Endometrial microvascular endothelial cells (primary cell): Measurements from ENCODE around the gene COX10. TPM values are rescaled to one million over a fixed set of nuclear protein-coding genes. Genes with fewer than 3 reads are reported as not detected.

ENCODE experiments used
- in situ Hi-C: cut with HindIII; loops from 2 replicates; pipeline ENCODE4 v1.10.0; 2017; ENCODE audit warnings: low sequenced_read_pairs, low pct_unique_long_range_greater_than_20kb; ENCODE audit errors: inconsistent ontology term
- total RNA-seq: library from RNA; depleted of rRNA; stranded (reverse); fragments of >200 nt; gene quantifications from one replicate; pipeline ENCODE4 v1.2.3, GENCODE V29; 2015; ENCODE audit errors: inconsistent ontology term

Gene COX10
- total RNA-seq, 1 donor from 2014 or later: 24.6 TPM

DNA sequence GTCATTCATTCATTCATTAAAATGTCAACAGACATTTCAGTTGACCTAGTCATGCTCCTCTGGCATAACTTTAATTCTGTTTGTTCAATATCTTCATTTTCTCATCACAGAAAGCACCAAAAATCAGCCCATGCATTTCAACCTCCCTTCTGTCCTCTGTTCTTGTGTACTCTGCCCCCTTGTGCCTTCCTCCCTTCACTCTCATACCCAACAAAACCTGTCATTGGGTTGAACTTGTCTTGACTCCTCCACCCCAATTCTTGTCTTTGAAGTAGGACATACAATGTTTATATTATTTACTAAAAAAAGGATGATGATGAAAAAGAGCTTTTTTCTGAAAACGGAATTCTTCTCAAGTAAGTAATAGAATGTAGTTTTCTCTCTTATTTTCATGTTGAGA, 43.8 kb downstream of the COX10 start:
- in situ Hi-C loops: no loop called here

DNA sequence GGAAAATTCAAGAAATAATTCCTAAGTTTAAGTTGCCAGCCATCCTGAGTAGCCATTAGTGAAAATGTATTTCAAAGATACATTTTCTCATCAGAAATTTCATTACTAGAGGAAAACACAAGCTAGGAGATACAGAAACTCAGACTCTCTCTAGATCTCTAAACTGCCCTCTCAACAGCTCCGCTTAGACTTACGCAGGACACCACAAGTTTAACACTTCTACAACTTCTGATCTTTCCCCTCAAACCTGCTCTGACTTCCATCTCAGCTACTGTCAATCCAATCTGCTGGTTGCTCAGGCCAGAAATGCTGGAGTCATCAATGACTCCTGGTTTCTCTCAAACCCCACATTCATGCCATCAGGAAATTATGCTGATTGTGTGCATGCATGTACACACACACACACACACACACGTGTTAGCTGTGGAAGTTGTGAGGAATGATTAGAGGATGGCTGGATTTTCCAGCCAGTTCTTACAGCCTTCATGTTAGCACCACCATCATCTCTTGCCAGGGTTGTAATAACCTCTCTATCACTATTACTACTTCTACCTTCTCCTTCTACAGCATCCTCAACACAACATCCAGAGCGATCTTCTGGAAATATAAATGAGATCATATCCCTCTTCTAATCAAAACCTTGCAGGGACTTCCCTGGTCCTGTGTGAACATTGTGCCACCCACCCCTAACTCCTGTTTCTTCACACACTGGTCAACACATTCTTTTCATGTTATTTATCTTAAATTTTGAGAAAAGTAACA, 47.1 kb downstream of the COX10 start:
- in situ Hi-C loops: no loop called here

DNA sequence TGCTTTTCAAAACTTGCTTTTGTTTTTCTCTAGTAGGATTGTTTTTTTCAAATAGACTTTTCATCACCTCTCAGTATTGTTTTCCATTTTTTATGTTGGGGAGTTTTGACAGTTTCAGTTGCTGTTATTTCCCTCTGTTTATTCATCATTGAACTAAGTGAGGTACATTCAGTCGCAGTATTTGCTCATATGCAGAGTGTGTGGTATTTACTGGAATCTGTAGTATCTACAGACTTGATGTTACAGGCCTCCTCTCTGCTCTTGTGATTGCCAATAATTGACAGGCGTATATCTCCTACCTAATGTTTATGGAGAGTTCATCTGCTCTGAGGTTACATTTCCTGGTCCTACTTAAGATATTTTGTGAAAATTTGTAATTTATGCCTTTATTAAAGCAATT, 49.6 kb downstream of the COX10 start:
- in situ Hi-C loops: no loop called here

DNA sequence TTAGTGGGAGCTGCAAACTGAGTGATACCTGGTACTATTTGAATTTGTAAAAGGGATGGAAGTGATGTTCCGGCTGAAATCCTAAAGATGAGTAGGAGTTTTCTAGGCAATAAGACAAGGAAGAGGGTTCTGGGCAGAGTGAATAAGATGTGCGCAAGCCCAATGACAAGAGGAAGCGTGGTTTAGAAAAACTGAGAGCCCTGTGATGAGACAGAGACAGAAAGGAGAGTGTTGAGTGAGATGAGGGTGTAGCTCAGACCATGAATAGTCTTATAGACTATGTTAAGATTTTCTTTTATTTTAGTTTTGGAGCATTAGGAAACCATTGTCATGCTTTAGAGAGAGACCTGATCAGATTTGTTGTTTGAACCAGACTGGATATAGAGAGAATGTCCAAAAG, 50.2 kb downstream of the COX10 start:
- in situ Hi-C loops: no loop called here

DNA sequence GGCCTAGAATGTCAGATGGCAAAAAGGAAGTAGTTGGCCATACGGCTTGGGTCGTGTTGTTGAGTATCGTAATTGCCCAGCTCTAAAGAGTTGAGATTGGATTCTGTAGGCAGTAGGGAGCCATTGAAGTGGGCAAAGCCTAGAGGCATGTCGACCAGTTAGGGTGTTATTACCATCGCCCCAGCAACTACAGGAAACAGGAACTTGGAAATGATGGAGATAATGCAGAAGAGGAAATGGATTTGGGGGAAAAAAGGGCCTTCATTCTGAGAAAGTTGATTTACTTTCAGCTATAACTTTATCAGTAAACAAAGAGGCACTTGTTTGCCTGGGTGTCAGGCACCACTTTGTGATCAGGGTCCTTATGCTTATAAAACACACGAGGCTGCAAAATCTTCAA, 52.6 kb downstream of the COX10 start:
- in situ Hi-C loops: no loop called here

DNA sequence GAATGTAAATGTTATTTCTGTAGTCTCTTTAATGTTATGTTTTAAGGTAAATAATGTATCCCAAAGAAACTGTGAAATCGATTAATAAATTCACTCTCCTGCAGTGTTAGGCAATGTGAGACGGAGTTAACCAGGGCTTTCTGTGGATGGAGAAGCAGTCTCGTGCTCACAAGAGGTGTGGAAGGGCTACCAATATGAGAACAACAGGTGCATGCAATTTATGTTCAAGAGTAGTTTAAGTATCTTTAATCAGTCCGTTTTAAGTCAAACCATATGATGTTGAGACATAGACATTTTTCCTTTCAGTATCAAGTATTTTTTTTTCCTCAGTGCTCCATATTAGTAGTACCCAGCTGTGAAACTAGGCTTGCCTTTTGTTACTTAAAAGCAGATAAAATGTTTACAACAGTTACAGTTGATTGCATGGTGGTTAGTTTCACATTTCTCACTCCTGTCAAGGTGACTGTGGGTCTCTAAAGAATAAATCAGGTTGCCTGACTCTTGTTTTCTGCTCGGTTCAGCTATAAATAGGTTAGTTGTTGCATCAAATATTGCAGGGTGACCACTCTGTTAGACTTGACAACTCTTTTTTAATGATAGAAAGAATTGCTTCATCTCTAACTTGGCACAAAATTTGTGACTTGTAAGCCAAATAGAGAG, 54.4 kb downstream of the COX10 start:
- in situ Hi-C loops: no loop called here

DNA sequence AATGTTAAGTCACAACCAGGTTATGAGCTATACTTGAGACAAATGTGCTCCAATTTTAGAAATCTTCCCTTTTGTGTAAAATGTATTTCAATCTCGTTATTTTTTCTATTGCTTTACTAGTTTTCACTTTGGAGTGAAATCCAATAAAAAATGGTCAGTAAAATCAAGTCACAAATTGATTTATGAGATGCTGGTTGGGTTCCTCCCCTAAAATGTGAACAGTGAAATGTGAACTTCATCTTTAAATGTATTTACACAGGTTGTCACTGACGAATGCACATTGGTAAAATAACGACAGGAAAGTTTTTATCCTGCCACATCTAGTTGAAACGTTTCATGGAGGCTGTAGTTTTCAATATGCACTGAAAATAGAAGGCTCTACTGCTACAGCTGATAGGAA, 55.5 kb downstream of the COX10 start:
- in situ Hi-C loops: no loop called here

DNA sequence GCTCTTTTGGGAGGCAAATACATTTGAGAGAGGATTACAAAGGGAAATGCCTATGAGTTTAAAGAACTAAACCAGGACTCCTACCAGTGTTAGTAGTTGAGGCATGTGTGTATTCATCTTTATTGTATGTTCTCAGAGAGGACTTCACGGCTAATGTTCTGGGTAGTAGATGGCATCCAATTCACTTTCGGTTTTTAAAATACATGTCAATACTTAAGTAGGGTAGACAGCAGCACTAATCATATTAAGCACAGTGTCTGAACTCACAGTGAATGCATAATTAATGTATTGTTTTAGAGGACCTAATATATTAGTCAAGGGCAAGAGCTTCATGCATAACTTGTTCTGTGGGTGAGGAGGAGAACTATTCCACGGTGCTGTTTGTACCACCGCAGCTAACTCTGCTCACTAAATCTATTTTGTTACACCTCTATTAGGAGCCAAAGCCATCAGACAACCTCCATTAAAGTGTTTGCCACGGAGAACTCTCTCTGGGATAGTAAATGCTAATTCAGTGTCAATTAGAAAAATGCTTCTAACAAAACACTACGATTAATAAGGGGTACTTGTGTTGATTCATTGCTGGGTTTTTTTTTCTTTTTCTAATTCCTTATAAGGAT, 56.3 kb downstream of the COX10 start:
- in situ Hi-C loops: no loop called here

DNA sequence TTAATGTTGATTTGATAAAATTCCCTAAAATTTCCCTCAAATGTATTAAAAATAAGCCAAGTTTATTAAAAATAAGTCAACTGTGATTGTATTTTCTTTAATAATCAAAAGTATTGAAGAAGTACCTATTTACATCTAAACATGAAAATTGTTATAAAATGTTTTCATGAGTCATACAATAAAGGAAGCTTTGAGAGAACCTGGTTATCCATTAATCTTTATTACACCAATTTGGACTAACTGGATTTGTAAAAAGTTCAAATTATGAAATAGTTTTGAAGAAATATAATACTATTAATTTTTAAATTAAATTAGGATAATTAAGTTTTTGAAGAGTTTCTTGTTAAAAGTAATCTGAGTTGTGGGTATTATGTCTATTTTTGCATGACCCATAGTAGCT, 63.8 kb downstream of the COX10 start:
- in situ Hi-C loops: no loop called here

DNA sequence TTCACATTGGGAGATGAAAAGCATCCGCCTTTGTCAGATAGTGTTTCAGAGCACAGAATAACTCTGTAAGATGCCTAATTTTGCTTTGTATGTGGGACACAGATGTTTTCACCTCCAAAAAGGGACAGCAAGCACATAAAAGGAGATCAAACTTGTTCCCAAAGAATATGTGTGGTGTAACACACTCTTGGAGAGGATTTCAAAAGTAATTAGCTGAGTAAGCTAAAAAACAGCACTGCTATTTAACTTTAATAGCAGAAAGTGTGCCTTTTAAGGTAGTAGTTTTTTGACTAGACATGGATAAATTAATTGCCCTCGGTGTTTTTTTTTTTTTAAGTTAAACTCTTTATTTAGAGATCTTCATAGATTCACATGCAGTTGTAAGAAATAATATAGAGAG, 65.2 kb downstream of the COX10 start:
- in situ Hi-C loops: no loop called here

DNA sequence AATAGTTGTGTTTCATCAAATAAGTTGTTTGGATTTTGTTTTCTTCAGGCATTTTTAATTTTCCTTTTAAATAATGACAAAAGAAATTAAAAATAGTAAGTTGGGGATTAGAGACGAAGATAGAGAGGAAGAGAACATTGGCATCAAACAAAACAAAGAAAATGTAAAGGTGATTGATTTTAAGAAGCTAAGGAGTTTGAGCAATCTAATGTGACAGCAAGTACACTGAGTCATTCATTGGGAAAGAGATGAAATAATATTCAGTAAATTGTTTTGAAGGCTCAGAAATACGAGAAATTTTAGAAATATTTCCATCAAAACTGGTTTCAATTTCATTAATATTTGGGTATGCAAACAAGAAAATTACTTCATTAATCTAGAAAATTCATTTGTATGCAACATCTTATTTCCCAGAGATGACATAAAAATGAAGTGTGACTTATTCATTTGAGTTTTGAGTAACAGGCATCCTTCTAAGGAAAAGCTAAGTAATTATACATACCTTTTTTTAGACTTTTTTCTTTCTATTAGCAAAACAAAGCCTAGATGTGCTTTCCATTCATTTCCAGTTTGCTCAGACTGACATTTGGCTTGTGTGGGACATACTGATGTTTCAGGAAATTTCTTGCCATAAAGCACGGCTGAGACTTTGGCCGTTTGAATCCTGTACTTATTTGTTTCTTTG, 66.7 kb downstream of the COX10 start:
- in situ Hi-C loops: no loop called here

DNA sequence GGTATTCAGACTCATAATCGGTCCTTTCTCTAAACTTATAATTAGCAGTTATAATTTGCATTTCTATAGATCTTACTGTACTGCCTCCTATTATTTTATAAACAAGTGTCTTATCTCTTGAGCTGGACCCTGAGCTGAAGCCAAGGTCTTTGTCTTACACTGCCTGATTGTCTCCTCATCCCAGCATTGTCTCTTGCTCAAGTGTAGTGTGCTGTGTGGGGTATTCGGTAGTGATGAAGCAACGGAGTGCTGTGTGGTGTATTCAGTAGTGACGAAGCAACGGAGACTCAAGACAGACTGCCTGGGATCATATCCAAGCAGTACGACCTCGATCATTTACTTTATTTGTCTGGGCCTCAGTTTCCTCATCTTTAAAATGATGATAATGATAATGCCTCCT, 69.3 kb downstream of the COX10 start:
- in situ Hi-C loops: no loop called here

DNA sequence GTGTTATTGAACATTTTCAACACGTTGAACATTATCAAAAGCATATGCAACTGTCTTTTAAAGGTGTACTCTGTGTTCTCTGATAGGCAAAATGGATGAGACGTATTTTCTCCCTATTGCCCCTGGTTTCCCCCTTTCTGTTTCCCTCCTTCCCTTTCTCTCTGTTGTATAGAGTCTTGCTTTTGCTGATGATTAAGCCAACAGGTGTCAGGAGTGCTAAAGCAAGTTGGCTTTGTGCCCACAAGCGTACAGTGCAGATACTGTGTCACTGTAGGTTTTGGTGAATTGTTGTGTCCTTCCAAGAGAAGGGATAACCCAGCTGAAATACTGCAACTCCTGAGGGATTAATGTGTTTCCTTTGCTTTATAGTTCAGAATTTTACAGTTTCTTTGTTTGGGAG, 74.4 kb downstream of the COX10 start:
- in situ Hi-C loops: no loop called here

DNA sequence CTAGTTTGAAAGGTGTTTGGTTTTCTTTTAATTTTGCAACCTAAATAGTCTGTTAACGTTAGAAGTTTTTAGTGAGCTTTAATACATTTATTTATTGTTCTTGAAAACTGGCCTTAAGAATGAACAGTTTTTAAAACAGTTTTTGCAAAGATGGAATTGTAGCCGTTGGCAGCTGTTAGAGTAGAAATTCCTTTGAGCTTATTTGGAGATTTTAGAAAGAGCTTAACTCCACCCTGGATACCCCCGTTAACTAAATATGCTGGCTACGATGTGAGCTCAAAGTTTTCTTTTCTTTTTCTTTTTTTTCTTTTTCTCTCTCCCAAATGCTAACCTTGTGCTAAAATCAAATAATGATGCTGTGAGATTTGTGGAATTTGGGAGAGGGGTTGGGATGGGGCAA, 75.2 kb downstream of the COX10 start:
- in situ Hi-C loops: no loop called here

DNA sequence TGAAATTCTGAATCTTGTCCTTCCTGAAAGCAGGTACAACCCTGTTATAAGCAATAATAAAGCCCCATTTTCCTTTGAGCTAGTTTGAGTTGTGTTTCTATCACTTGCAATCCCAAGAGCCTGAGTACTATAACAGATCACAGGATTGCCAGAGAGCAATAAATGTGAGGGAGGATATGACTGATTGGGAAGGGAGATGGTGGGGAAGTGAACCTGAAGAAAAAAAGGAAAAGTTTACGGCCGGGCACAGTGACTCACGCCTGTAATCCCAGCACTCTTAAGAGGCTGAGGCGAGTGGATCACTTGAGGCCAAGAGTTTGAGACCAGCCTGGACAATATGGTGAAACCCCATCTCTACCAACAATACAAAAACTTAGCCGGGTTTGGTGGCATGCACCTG, 80.4 kb downstream of the COX10 start:
- in situ Hi-C loops: no loop called here

DNA sequence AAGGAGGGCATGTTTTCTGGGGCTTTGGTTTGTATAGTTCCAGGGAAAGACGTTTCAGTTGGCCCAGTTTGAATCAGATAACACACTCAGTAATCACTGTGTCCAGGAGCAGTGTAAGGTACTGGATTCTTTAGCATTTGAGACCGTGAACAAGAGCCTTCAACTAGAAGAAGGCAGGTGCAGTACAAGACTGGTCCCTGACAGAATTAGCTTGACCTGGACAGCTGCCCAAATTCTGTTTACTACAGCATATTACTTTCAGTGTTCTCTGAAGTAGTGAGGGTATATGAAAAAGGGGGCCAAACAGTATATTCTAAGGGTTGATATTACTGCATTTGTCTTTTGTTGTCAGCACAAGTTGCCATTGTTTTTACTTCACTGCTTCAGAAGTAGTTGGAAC, 81.3 kb downstream of the COX10 start:
- in situ Hi-C loops: no loop called here

DNA sequence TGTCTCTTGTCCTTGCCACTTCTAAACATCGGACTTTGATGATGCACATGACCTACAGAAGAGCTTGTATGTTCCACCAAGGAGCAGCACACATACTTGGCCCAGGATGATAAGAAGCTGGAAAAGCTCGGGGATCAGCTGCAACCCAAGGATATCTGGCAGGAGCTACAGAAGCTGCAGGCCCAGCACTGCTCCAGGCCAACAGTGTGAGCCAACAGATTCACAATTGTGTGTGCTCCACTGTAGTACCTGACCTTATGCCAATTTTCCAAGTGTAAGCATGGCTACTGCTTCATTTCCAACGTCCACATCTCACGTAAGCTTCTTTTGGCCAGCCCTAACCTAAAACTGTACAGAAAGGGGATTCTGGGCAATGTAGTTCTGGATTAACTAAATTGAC, 83.4 kb downstream of the COX10 start:
- in situ Hi-C loops: no loop called here

DNA sequence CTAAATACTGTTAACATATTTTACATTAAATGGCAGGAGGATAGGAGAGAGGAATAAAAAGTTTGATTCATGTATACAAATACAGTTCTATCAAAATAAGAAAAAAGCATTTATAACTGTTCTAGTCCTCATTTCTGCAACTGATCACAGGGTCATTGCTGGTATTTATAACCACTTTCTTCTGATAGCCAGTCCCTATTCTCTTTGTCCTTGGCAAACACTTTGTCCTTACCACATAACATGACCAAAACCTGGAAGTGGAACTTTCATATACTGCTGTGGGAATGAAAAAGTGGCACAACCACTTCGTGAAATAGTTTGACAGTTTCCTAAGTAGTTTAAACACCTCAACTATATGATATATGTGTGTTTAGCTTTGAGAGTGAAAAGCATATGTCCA, 84.1 kb downstream of the COX10 start:
- in situ Hi-C loops: no loop called here

DNA sequence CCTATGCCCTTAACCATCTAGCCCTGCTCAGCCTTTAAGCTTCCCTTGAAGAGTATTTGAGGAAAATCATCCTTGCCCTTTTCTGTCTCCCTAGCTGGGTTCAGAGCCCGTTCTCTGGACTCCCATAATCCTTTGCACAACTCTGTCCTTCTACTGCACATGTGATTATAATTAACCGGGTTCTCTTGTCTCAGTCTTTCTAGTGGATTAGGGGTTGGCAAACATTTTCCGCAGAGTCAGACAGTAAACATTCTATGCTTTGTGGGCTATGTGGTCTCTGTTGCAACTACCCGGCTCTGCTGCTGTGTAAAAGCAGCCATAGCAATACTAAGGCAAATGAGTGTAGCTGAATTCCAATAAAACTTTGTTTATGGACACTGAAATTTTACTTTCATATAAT, 87.4 kb downstream of the COX10 start:
- in situ Hi-C loops: no loop called here

DNA sequence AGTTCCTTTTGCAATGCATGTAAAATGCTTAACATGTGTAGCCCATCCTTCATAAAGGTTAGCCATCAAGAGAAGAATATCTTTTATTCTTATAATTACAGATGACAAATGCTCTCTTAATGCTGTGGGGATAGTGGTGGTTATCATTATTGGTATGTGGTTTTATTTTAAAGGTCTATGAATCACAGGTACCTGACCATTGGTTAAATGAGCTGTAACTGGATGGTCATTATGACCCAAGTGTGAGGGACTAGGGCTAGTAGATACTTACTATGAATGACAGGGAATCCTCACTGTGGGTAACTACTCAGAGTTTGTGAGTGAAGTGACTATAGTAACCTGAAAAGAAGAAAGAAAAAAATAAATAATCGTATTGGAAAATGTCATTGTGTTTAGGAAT, 88.5 kb downstream of the COX10 start:
- in situ Hi-C loops: no loop called here
